Smooth muscle cell (in vitro differentiated cells): ENCODE data around the gene ITPKC. TPM values are rescaled to one million over a fixed set of nuclear protein-coding genes. Genes with fewer than 3 reads are reported as not detected.

Experiments used
- DNase-seq: peaks from one replicate; lab custom pipeline; 2025; ENCODE audit not compliant: unreplicated experiment; lab: John Stamatoyannopoulos, UW
- H2AFZ ChIP-seq: fragments of 200-600 bp; sonication (generic); 2 replicates; pipeline ENCODE4 v1.6.0; 2016; ENCODE audit warnings: antibody characterized with exemption, low read depth, mild to moderate bottlenecking
- H3F3A ChIP-seq: fragments of 200-600 bp; sonication (generic); 2 replicates; pipeline ENCODE4 v1.6.0; 2017; ENCODE audit warnings: antibody characterized with exemption, low read depth
- H3K27ac ChIP-seq: fragments of 200-600 bp; sonication (generic); 2 replicates; pipeline ENCODE4 v1.5.1; 2016; ENCODE audit warnings: low read depth, mild to moderate bottlenecking
- H3K27me3 ChIP-seq: fragments of 200-600 bp; sonication (generic); 2 replicates; pipeline ENCODE4 v1.6.1; 2016; ENCODE audit warnings: low read depth, mild to moderate bottlenecking
- H3K36me3 ChIP-seq: fragments of 200-600 bp; sonication (generic); 2 replicates; pipeline ENCODE4 v1.5.1; 2016; ENCODE audit warnings: low read depth
- H3K4me1 ChIP-seq: fragments of 200-600 bp; sonication (generic); 2 replicates; pipeline ENCODE4 v1.5.1; 2016; ENCODE audit warnings: low read depth
- H3K4me2 ChIP-seq: fragments of 200-600 bp; sonication (generic); 2 replicates; pipeline ENCODE4 v1.6.0; 2016; ENCODE audit warnings: mild to moderate bottlenecking
- H3K4me3 ChIP-seq: fragments of 200-600 bp; sonication (generic); 2 replicates; pipeline ENCODE4 v1.5.1; 2016; ENCODE audit warnings: mild to moderate bottlenecking
- H3K79me2 ChIP-seq: fragments of 200-600 bp; sonication (generic); 2 replicates; pipeline ENCODE4 v1.6.0; 2016; ENCODE audit warnings: low read depth, mild to moderate bottlenecking
- H3K9ac ChIP-seq: fragments of 200-600 bp; sonication (generic); 2 replicates; pipeline ENCODE4 v1.6.0; 2016; ENCODE audit warnings: low read depth
- H3K9me3 ChIP-seq: fragments of 200-600 bp; sonication (generic); replicated peaks from 2 replicates; pipeline ENCODE4 v1.5.1; 2016; ENCODE audit warnings: low read depth
- H4K20me1 ChIP-seq: fragments of 200-600 bp; sonication (generic); 2 replicates; pipeline ENCODE4 v1.6.0; 2016; ENCODE audit warnings: low read depth
- WGBS: methylation state at CpG from one replicate; pipeline ENCODE4 v1.1.7; 2016; ENCODE audit warnings: low lambda C conversion rate; 5-methylcytosine and 5-hydroxymethylcytosine counted together
- polyA plus RNA-seq: library from polyadenylated mRNA; unstranded; fragments of >200 nt; fragmentation: Nextera tagmentation; extraction: Ambion mirVana; gene quantifications from 2 replicates; pipeline ENCODE4 v1.2.1, GENCODE V29; 2016
- small RNA-seq: library from RNA; depleted of rRNA; stranded (forward); fragments of <200 nt; gene quantifications from one replicate; pipeline ENCODE3, GENCODE V24; 2014
- total RNA-seq: library from RNA; depleted of rRNA; stranded (reverse); fragments of >200 nt; gene quantifications from 2 replicates; pipeline ENCODE4 v1.2.3, GENCODE V29; 2014
- TF ChIP-seq, protein P1 (sequence below): fragments of 200-600 bp; sonication (generic); IDR thresholded peaks from 2 replicates; pipeline ENCODE4 v1.5.1; 2017; ENCODE audit warnings: borderline replicate concordance, mild to moderate bottlenecking, antibody characterized with exemption; ENCODE audit not compliant: insufficient read depth, poor library complexity, severe bottlenecking

ITPKC gene
- total and polyA plus RNA-seq, 2 experiments from 2014 or later: 24.1 to 25.0 TPM

DNA sequence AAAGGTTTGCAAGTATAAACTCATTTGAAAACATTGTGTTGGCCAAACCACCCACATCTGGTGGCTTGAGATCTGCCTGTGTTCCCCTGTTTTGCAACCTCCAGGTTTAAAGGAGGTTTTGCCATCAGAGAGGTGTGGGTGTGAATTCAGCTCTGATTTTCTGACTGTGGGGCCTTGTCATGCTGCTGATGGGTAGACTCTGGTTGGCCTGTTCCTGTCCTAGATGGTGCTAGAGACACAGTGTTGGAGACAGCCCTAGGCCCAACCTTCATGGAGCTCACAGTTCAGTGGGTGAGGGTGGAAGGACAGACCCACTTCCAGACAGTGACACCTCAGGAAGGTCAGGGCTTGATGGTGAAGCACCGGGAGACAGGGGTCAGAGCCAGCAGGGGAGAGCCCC is 68.6 kb downstream of the ITPKC start:
- no peak overlapping the region for H3K9ac ChIP-seq
- no peaks in the 10 kb centered on the region for H3F3A ChIP-seq
- no peaks in the 10 kb centered on the region for H3K27me3 ChIP-seq
- H2AFZ ChIP-seq: no peak overlapping the region
- WGBS: 71% methylated on average over 1 of the region's 1 CpG
- no peak overlapping the region for H3K4me2 ChIP-seq
- H4K20me1 ChIP-seq: no peaks in the 10 kb centered on the region
- no peak overlapping the region for H3K27ac ChIP-seq
- H3K4me3 ChIP-seq: no peak overlapping the region
- no peaks in the 10 kb centered on the region for H3K9me3 ChIP-seq
- no peaks in the 10 kb centered on the region for H3K36me3 ChIP-seq
- H3K4me1 ChIP-seq: no peaks in the 10 kb centered on the region
- DNase-seq: no peak
- TF ChIP-seq, protein P1, sequence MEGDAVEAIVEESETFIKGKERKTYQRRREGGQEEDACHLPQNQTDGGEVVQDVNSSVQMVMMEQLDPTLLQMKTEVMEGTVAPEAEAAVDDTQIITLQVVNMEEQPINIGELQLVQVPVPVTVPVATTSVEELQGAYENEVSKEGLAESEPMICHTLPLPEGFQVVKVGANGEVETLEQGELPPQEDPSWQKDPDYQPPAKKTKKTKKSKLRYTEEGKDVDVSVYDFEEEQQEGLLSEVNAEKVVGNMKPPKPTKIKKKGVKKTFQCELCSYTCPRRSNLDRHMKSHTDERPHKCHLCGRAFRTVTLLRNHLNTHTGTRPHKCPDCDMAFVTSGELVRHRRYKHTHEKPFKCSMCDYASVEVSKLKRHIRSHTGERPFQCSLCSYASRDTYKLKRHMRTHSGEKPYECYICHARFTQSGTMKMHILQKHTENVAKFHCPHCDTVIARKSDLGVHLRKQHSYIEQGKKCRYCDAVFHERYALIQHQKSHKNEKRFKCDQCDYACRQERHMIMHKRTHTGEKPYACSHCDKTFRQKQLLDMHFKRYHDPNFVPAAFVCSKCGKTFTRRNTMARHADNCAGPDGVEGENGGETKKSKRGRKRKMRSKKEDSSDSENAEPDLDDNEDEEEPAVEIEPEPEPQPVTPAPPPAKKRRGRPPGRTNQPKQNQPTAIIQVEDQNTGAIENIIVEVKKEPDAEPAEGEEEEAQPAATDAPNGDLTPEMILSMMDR: no peak
- no peaks in the 10 kb centered on the region for H3K79me2 ChIP-seq

DNA sequence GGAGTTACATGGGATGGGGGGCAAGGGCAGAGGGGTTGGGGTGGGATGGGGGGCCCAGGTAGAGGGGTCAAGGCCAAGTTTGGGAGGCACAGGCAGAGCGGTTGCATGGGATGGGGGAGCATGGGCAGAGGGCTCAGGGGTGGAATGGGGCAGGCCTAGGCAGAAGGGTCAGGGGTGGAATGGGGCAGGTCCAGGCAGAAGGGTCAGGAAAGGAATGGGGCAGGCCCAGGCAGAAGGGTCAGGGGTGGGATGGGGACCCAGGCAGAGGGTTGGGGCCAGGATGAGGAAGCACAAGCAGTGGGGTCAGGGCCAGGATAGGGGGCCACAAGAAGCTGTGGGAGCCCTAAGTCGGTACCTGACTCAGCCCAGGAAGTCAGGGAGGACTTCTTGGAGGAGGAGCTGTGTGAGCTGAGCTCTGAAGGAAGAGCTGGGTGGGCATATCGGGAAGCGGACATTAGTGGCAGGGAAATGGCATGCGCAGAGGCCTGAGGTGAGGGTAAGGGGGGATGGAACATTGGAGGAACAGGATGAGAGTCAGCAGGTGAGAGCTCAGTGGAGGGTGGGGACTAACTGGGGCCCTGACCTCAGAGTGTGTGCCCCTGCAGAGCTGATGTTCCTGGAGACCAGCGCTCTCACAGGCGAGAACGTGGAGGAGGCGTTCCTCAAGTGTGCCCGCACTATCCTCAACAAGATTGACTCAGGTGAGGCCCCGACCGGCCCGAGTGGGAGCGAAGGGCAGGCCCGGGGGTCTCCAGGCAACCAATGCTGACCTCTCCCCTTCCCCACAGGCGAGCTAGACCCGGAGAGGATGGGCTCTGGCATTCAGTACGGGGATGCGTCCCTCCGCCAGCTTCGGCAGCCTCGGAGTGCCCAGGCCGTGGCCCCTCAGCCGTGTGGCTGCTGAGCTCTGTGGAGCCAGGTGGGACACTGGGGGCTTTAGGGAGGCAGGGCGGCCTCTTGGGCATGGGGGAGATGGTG is 69.4 kb downstream of the ITPKC start:
- no peaks in the 10 kb centered on the region for H3K4me1 ChIP-seq
- no peaks in the 10 kb centered on the region for H3K27me3 ChIP-seq
- H3K4me3 ChIP-seq: no peak overlapping the region
- no peak overlapping the region for H3K27ac ChIP-seq
- no peaks in the 10 kb centered on the region for H4K20me1 ChIP-seq
- TF ChIP-seq, protein P1: no peak
- no peak overlapping the region for H2AFZ ChIP-seq
- no peak overlapping the region for H3K9ac ChIP-seq
- no peaks in the 10 kb centered on the region for H3K9me3 ChIP-seq
- no peaks in the 10 kb centered on the region for H3K36me3 ChIP-seq
- H3K79me2 ChIP-seq: no peaks in the 10 kb centered on the region
- H3K4me2 ChIP-seq: no peak overlapping the region
- no peaks in the 10 kb centered on the region for H3F3A ChIP-seq
- WGBS: 95% methylated on average over 25 of the region's 25 CpGs
- no peak for DNase-seq

Small RNAs within 50 kb of the gene (small RNA-seq; reads per million reads assigned to genes)
- not detected for gene RNU6-195P

Other genes with a start within 250 kb of the ITPKC start
- 38.8 and 40.9 TPM in 2 replicates for gene SHKBP1, start 140.2 kb upstream of the ITPKC start, total RNA-seq
- gene SHKBP1, start 140.2 kb upstream of the ITPKC start, polyA plus RNA-seq: 90.8 and 102 TPM in 2 replicates
- gene LTBP4, start 115.7 kb upstream of the ITPKC start, total RNA-seq: 28.5 and 38.5 TPM in 2 replicates
- gene LTBP4, start 115.7 kb upstream of the ITPKC start, polyA plus RNA-seq: 170 and 188 TPM in 2 replicates
- gene NUMBL, start 26.5 kb upstream of the ITPKC start, total RNA-seq: 30.5 and 53.6 TPM in 2 replicates
- 56.9 and 73.0 TPM in 2 replicates for gene NUMBL, start 26.5 kb upstream of the ITPKC start, polyA plus RNA-seq
- gene COQ8B, start 226 bp upstream of the ITPKC start, total RNA-seq: 17.7 and 26.0 TPM in 2 replicates
- gene COQ8B, start 226 bp upstream of the ITPKC start, polyA plus RNA-seq: 20.7 and 21.2 TPM in 2 replicates
- 2.0 and 2.9 TPM in 2 replicates for gene ACTMAP, start 33.4 kb downstream of the ITPKC start, total RNA-seq
- gene ACTMAP, start 33.4 kb downstream of the ITPKC start, polyA plus RNA-seq: 8.6 and 8.7 TPM in 2 replicates
- 30.3 and 39.3 TPM in 2 replicates for gene SNRPA, start 34.1 kb downstream of the ITPKC start, total RNA-seq
- 87.7 TPM in 2 replicates for gene SNRPA, start 34.1 kb downstream of the ITPKC start, polyA plus RNA-seq
- 3.8 TPM in 1 of 2 replicates, not detected in the other for gene MIA, start 58.4 kb downstream of the ITPKC start, total RNA-seq
- gene MIA, start 58.4 kb downstream of the ITPKC start, polyA plus RNA-seq: 2.4 and 4.0 TPM in 2 replicates
- gene RAB4B, start 61.1 kb downstream of the ITPKC start, total RNA-seq: 10.6 and 12.1 TPM in 2 replicates
- 39.5 and 43.5 TPM in 2 replicates for gene RAB4B, start 61.1 kb downstream of the ITPKC start, polyA plus RNA-seq
- gene EGLN2, start 82.1 kb downstream of the ITPKC start, total RNA-seq: 25.1 and 26.7 TPM in 2 replicates
- 77.1 and 90.5 TPM in 2 replicates for gene EGLN2, start 82.1 kb downstream of the ITPKC start, polyA plus RNA-seq
- gene CYP2A6, start 133.3 kb downstream of the ITPKC start, total RNA-seq: not detected in 2 replicates
- gene CYP2A6, start 133.3 kb downstream of the ITPKC start, polyA plus RNA-seq: not detected in 2 replicates
- not detected in 2 replicates for gene CYP2A7, start 165.1 kb downstream of the ITPKC start, total RNA-seq
- gene CYP2A7, start 165.1 kb downstream of the ITPKC start, polyA plus RNA-seq: not detected in 2 replicates